K562 (cell line): Measurements from ENCODE around the gene DIMT1. TPM values are rescaled to one million over a fixed set of nuclear protein-coding genes. Genes with fewer than 3 reads are reported as not detected.

ENCODE experiments used
- CTBP1 ChIP-seq: fragments of 450-650 bp; IDR thresholded peaks from 2 replicates; pipeline ENCODE4 v1.6.1; 2016; ENCODE audit warnings: borderline replicate concordance
- ELF4 ChIP-seq: fragments of 450-650 bp; formaldehyde crosslinking; IDR thresholded peaks from 2 replicates; pipeline ENCODE4 v1.4.0; 2022; ENCODE audit warnings: missing genetic modification characterization
- FOXK1 ChIP-seq: sonication (generic); formaldehyde crosslinking; IDR thresholded peaks from 2 replicates; pipeline ENCODE4 v1.8.0; 2022; ENCODE audit warnings: missing genetic modification reagents, mild to moderate bottlenecking, borderline replicate concordance
- GATAD2A ChIP-seq: fragments of 450-650 bp; IDR thresholded peaks from 2 replicates; pipeline ENCODE4 v1.6.1; 2017
- GTF2E2 ChIP-seq: fragments of 200-800 bp; sonication (Bioruptor generic); IDR thresholded peaks from 2 replicates; pipeline ENCODE4 v1.6.1; 2016; ENCODE audit warnings: missing genetic modification characterization, missing compliant biosample characterization
- HDAC2 ChIP-seq: fragments of 450-650 bp; IDR thresholded peaks from 2 replicates; pipeline ENCODE4 v1.6.1; 2016; ENCODE audit warnings: mild to moderate bottlenecking
- HNRNPH1 ChIP-seq: fragments of 200-400 bp; formaldehyde crosslinking; optimal IDR thresholded peaks from 2 replicates; pipeline ENCODE3; 2017; ENCODE audit warnings: low read depth, mild to moderate bottlenecking, low read length, moderate library complexity
- MAZ ChIP-seq, 2 experiments: fragments of 450-650 bp in 1 of 2; sonication (generic) in 1 of 2; formaldehyde crosslinking; IDR thresholded peaks in 1 of 2; conservative IDR thresholded peaks in 1 of 2; 2 replicates each; pipeline versions ENCODE4 v1.4.0 to v1.5.0; 2020; ENCODE audit warnings: mild to moderate bottlenecking in 1 of 2, missing genetic modification reagents in 1 of 2
- MECOM ChIP-seq: fragments of 250-450 bp; sonication (Bioruptor Pico); IDR thresholded peaks from 2 replicates; pipeline ENCODE4 v1.8.0; 2022; ENCODE audit warnings: inconsistent platforms
- NONO ChIP-seq, 2 experiments: fragments of 200-400 bp in 1 of 2; fragments of 450-650 bp in 1 of 2; formaldehyde crosslinking in 1 of 2; IDR thresholded peaks; 2 replicates each; pipeline ENCODE4 v1.6.1; 2017; ENCODE audit warnings: low read depth in 2 of 2, mild to moderate bottlenecking in 2 of 2, moderate library complexity in 2 of 2, low read length in 1 of 2
- OTX1 ChIP-seq: fragments of 450-650 bp; formaldehyde crosslinking; IDR thresholded peaks from 2 replicates; pipeline ENCODE4 v1.4.0; 2022; ENCODE audit warnings: mild to moderate bottlenecking
- SRSF9 ChIP-seq: fragments of 200-400 bp; formaldehyde crosslinking; IDR thresholded peaks from 2 replicates; pipeline ENCODE4 v1.6.1; 2017; ENCODE audit warnings: low read depth, low read length, borderline replicate concordance
- STAG1 ChIP-seq: sonication (generic); formaldehyde crosslinking; IDR thresholded peaks from 2 replicates; pipeline ENCODE4 v1.5.0; 2020; ENCODE audit warnings: missing genetic modification reagents, borderline replicate concordance
- TEAD2 ChIP-seq: fragments of 450-650 bp; IDR thresholded peaks from 2 replicates; pipeline ENCODE4 v1.6.1; 2016; ENCODE audit warnings: missing genetic modification characterization, control low read depth, missing compliant biosample characterization
- ZKSCAN1 ChIP-seq: fragments of 150-350 bp; IDR thresholded peaks from 2 replicates; pipeline ENCODE4 v1.6.1; 2016; ENCODE audit warnings: low read depth, low read length
- polyA plus RNA-seq, 8 experiments: library from polyadenylated mRNA; depleted of rRNA in 4 of 8; stranded (reverse) in 5 of 8; unstranded in 3 of 8; fragments of >200 nt; fragmentation: Nextera tagmentation in 2 of 8; fragmentation: Illumina TruSeq in 1 of 8; extraction: Ambion mirVana in 2 of 8; extraction: Trizol in 1 of 8; gene quantifications; 2 replicates each; pipeline versions ENCODE4 v1.2.1 to v1.2.3, GENCODE V29; 2011 to 2014; ENCODE audit warnings: inconsistent platforms in 1 of 8, missing spikeins in 1 of 8
- total RNA-seq, 7 experiments: library from RNA; depleted of rRNA in 6 of 7; stranded (reverse); fragments of >200 nt in 6 of 7; fragmentation: Illumina TruSeq in 2 of 7; extraction: Trizol in 2 of 7; gene quantifications; 2 replicates each; pipeline versions ENCODE4 v1.2.1 to v1.2.3, GENCODE V29; 2011 to 2021; ENCODE audit warnings: low replicate concordance in 1 of 7
- TF ChIP-seq, protein P1 (sequence below): fragments of 250-450 bp; sonication (Bioruptor Pico); IDR thresholded peaks from 2 replicates; pipeline ENCODE4 v1.5.0; 2022; ENCODE audit warnings: mild to moderate bottlenecking
- TF ChIP-seq, protein P2 (sequence below): sonication (generic); formaldehyde crosslinking; IDR thresholded peaks from 2 replicates; pipeline ENCODE4 v1.8.0; 2022; ENCODE audit warnings: mild to moderate bottlenecking, missing genetic modification reagents
- TF ChIP-seq, protein P3 (sequence below), 3 experiments: fragments of 200-800 bp in 1 of 3; fragments of 250-450 bp in 1 of 3; fragments of 450-650 bp in 1 of 3; sonication (Bioruptor Pico) in 1 of 3; sonication (Bioruptor generic) in 1 of 3; formaldehyde crosslinking in 1 of 3; IDR thresholded peaks; 2 replicates each; pipeline versions ENCODE4 v1.6.1 to v1.8.0; 2016 to 2022; ENCODE audit warnings: mild to moderate bottlenecking in 2 of 3, missing genetic modification characterization in 2 of 3, missing compliant biosample characterization in 1 of 3, moderate library complexity in 1 of 3
- TF ChIP-seq, protein P4 (sequence below): sonication (generic); formaldehyde crosslinking; IDR thresholded peaks from 2 replicates; pipeline ENCODE4 v1.8.1; 2023; ENCODE audit warnings: mild to moderate bottlenecking, missing genetic modification reagents

The DIMT1 gene
- total and polyA plus RNA-seq, 9 of the 15 experiments (the other 6 are each of a cell fraction or from before 2014, with no cell fraction given): 28.9 to 85.3 (median 54.1) TPM

DNA sequence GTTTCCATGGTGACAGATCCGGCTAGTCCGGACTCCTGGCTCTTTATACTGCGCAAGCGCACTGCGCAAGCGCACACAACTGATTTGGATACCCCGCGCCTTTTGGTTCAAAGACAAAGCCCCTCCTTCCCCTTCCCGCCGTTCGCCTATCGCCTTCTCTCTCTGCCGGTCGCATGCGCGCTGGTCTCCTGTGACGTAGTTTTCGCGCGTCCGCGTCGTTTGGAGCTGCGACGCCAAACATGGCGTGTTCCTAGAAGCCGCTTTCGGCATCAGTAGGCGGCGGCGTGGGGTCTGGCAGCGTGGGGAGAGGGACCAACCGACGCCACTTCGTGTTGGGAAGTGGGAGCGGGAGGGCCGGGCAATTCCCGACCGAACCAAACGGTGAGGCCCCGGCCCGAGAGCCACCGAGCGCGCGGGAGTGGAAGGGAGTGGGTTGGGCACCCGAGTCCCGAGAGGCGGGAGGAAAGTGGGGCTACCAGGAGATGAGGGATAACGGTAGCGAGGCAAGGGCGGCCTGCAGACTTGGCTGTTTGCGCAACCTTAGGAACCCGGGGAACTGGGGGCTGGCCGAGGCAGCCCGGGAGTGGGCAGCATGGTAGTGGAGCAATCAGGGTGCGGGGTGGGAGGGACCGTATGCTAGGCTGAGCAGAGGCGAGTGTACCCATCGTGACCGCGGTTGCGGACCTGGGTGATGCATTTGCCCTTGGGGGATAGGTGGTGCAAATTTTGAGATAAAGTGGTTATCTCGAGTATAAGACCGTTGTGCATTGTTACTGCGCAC lies 9.0 kb upstream of the DIMT1 start, which contains the start of gene IPO11 (continued):
- TF ChIP-seq, protein P1, sequence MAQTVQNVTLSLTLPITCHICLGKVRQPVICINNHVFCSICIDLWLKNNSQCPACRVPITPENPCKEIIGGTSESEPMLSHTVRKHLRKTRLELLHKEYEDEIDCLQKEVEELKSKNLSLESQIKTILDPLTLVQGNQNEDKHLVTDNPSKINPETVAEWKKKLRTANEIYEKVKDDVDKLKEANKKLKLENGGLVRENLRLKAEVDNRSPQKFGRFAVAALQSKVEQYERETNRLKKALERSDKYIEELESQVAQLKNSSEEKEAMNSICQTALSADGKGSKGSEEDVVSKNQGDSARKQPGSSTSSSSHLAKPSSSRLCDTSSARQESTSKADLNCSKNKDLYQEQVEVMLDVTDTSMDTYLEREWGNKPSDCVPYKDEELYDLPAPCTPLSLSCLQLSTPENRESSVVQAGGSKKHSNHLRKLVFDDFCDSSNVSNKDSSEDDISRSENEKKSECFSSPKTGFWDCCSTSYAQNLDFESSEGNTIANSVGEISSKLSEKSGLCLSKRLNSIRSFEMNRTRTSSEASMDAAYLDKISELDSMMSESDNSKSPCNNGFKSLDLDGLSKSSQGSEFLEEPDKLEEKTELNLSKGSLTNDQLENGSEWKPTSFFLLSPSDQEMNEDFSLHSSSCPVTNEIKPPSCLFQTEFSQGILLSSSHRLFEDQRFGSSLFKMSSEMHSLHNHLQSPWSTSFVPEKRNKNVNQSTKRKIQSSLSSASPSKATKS (CRISPR knock-in tag): no peak
- TF ChIP-seq HDAC2 (peak; percentile 89; the same call in 1 of the 2 replicates), ELF4 (no peak), ZKSCAN1 (no peak; the same call in 1 of the 2 replicates), GTF2E2 (peak; percentile 78), CTBP1 (peak; percentile 65; the same call in 1 of the 2 replicates), GATAD2A (no peak), MECOM (CRISPR knock-in tag) (no peak), FOXK1 (CRISPR knock-in tag) (peak; percentile 83; the same call in 1 of the 2 replicates), MAZ (CRISPR knock-in tag; conservative IDR thresholded peaks at IDR 0.05 in 1 of 2, IDR thresholded peaks at IDR 0.05 in 1 of 2) (peak; percentile 63 to 81), SRSF9 (no peak), STAG1 (CRISPR knock-in tag) (no peak), HNRNPH1 (no peak), OTX1 (CRISPR knock-in tag) (peak; percentile 66; the same call in 1 of the 2 replicates), TEAD2 (tag) (no peak), NONO (IDR thresholded peaks at IDR 0.05; ENCODE audit: low read depth in 2 of 2, low read length in 1 of 2) (no peak)
- TF ChIP-seq, protein P2, sequence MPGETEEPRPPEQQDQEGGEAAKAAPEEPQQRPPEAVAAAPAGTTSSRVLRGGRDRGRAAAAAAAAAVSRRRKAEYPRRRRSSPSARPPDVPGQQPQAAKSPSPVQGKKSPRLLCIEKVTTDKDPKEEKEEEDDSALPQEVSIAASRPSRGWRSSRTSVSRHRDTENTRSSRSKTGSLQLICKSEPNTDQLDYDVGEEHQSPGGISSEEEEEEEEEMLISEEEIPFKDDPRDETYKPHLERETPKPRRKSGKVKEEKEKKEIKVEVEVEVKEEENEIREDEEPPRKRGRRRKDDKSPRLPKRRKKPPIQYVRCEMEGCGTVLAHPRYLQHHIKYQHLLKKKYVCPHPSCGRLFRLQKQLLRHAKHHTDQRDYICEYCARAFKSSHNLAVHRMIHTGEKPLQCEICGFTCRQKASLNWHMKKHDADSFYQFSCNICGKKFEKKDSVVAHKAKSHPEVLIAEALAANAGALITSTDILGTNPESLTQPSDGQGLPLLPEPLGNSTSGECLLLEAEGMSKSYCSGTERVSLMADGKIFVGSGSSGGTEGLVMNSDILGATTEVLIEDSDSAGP (CRISPR knock-in tag): no peak
- TF ChIP-seq, protein P3, sequence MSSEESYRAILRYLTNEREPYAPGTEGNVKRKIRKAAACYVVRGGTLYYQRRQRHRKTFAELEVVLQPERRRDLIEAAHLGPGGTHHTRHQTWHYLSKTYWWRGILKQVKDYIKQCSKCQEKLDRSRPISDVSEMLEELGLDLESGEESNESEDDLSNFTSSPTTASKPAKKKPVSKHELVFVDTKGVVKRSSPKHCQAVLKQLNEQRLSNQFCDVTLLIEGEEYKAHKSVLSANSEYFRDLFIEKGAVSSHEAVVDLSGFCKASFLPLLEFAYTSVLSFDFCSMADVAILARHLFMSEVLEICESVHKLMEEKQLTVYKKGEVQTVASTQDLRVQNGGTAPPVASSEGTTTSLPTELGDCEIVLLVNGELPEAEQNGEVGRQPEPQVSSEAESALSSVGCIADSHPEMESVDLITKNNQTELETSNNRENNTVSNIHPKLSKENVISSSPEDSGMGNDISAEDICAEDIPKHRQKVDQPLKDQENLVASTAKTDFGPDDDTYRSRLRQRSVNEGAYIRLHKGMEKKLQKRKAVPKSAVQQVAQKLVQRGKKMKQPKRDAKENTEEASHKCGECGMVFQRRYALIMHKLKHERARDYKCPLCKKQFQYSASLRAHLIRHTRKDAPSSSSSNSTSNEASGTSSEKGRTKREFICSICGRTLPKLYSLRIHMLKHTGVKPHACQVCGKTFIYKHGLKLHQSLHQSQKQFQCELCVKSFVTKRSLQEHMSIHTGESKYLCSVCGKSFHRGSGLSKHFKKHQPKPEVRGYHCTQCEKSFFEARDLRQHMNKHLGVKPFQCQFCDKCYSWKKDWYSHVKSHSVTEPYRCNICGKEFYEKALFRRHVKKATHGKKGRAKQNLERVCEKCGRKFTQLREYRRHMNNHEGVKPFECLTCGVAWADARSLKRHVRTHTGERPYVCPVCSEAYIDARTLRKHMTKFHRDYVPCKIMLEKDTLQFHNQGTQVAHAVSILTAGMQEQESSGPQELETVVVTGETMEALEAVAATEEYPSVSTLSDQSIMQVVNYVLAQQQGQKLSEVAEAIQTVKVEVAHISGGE (CRISPR knock-in tag; IDR thresholded peaks at IDR 0.05): peak in 1 of 3 experiments; percentile 14; a peak in 2 of 6 replicates
- TF ChIP-seq, protein P4, sequence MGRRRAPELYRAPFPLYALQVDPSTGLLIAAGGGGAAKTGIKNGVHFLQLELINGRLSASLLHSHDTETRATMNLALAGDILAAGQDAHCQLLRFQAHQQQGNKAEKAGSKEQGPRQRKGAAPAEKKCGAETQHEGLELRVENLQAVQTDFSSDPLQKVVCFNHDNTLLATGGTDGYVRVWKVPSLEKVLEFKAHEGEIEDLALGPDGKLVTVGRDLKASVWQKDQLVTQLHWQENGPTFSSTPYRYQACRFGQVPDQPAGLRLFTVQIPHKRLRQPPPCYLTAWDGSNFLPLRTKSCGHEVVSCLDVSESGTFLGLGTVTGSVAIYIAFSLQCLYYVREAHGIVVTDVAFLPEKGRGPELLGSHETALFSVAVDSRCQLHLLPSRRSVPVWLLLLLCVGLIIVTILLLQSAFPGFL (CRISPR knock-in tag): no peak
